H1 (cell line): ENCODE data around the gene ZNF346.

Experiments
- ATF3 ChIP-seq: IDR thresholded peaks from 2 replicates; pipeline ENCODE4 v1.6.1; 2011; ENCODE audit warnings: low read depth, mild to moderate bottlenecking, low read length; ENCODE audit not compliant: insufficient read depth
- CEBPB ChIP-seq: IDR thresholded peaks from 2 replicates; pipeline ENCODE4 v1.6.1; 2012; ENCODE audit warnings: low read depth, low read length
- CTCF ChIP-seq, 3 experiments: IDR thresholded peaks; 1 replicate in 2 of 3; 2 replicates in 1 of 3; pipeline versions ENCODE4 v1.5.1 to v1.6.1; 2011; ENCODE audit warnings: low read length in 3 of 3, mild to moderate bottlenecking in 3 of 3, inconsistent platforms in 2 of 3, low read depth in 1 of 3, moderate library complexity in 1 of 3; ENCODE audit not compliant: insufficient read depth in 1 of 3; ENCODE audit errors: control extremely low read depth in 1 of 3
- EP300 ChIP-seq, 2 experiments: IDR thresholded peaks; 1 replicate in 1 of 2; 2 replicates in 1 of 2; pipeline ENCODE4 v1.6.1; 2011 to 2012; ENCODE audit warnings: low read depth in 2 of 2, low read length in 2 of 2, mild to moderate bottlenecking in 2 of 2, borderline replicate concordance in 1 of 2, inconsistent platforms in 1 of 2, moderate library complexity in 1 of 2
- EZH2 ChIP-seq: fragments of 200-600 bp; sonication (generic); IDR thresholded peaks from 2 replicates; pipeline ENCODE4 v1.7.1; 2012; ENCODE audit warnings: low read depth, mild to moderate bottlenecking, moderate library complexity, low read length, inconsistent platforms; ENCODE audit not compliant: severe bottlenecking
- GABPA ChIP-seq: IDR thresholded peaks from 2 replicates; pipeline ENCODE4 v1.6.1; 2011; ENCODE audit warnings: mild to moderate bottlenecking, low read length, moderate library complexity, borderline replicate concordance; ENCODE audit not compliant: insufficient read depth
- POLR2A ChIP-seq, 2 experiments: IDR thresholded peaks; 1 replicate in 1 of 2; 2 replicates in 1 of 2; pipeline ENCODE4 v1.6.1; 2011; ENCODE audit warnings: low read depth in 2 of 2, low read length in 2 of 2, mild to moderate bottlenecking in 2 of 2; ENCODE audit errors: control extremely low read depth in 1 of 2
- POLR2AphosphoS5 ChIP-seq: IDR thresholded peaks from 2 replicates; pipeline ENCODE4 v1.6.1; 2011; ENCODE audit warnings: low read depth, low read length
- SRF ChIP-seq: IDR thresholded peaks from 2 replicates; pipeline ENCODE4 v1.6.1; 2011; ENCODE audit warnings: mild to moderate bottlenecking, low read depth, low read length, moderate library complexity
- USF2 ChIP-seq: IDR thresholded peaks from 2 replicates; pipeline ENCODE4 v1.6.1; 2011; ENCODE audit warnings: low read length, improper control_type of control experiment
- ZNF274 ChIP-seq: IDR thresholded peaks from 2 replicates; pipeline ENCODE4 v1.7.0; 2012; ENCODE audit warnings: low read length, borderline replicate concordance; ENCODE audit errors: extremely low read depth

GRCh38 chr5:177109810-177110209, 87.3 kb downstream of the ZNF346 start:
- TF ChIP-seq CTCF (IDR thresholded peaks at IDR 0.05; ENCODE audit: control extremely low read depth in 1 of 3, insufficient read depth in 1 of 3, low read depth in 1 of 3, low read length in 3 of 3) (no peak), GABPA (no peak), EZH2 (no peak), ZNF274 (no peak), POLR2A (IDR thresholded peaks at IDR 0.05; ENCODE audit: control extremely low read depth in 1 of 2, low read depth in 2 of 2, low read length in 2 of 2) (no peak), EP300 (IDR thresholded peaks at IDR 0.05; ENCODE audit: borderline replicate concordance in 1 of 2, low read depth in 2 of 2, low read length in 2 of 2) (no peak), SRF (no peak), POLR2AphosphoS5 (no peak), USF2 (no peak), ATF3 (no peak), CEBPB (no peak)
